Measurements from ENCODE around the gene HIVEP3. TPM values are rescaled to one million over a fixed set of nuclear protein-coding genes. Genes with fewer than 3 reads are reported as not detected.

HIVEP3 gene
- total RNA-seq, 1 experiment from 2014 or later, result 1.4 TPM

DNA sequence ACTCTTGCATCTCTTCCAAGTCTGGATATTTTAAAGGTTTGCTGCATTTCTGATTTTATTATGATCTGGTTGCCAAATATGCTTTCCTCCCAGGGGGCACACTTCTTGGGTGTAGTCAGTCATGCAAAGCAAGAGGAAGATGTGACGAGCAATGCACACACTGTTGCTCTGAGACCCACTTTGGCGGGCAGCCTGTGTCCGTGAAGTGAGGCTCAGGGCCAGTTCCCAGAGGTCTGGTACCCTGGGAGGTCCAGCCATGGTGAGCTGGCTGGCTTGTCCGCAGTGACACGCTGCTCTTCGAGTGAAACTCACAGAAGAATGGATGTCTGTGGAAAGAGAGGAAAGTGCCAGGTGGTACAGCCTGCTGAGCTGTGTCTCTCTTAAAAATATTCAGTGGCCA is 381.5 kb downstream of the HIVEP3 start:
- Histone ChIP-seq H3K23me2 (ENCODE audit: insufficient read length, low read depth, low read length, poor library complexity, severe bottlenecking) (no peaks in the 10 kb centered on the region), H2BK20ac (ENCODE audit: low read depth, low read length, poor library complexity, severe bottlenecking) (no peak overlapping the region), H2BK15ac (ENCODE audit: low read depth, low read length) (no peak overlapping the region), H2BK12ac (ENCODE audit: insufficient read length, low read depth, low read length) (no peak overlapping the region), H4K20me1 (ENCODE audit: control insufficient read depth, insufficient read depth, insufficient read length) (no peaks in the 10 kb centered on the region), H4K8ac (replicated peaks; ENCODE audit: insufficient read length, low read depth, low read length) (no peak overlapping the region), H4K91ac (ENCODE audit: insufficient read length, low read depth, low read length) (no peak overlapping the region), H3T11ph (ENCODE audit: low read length) (no peak overlapping the region), H2AK5ac (ENCODE audit: insufficient read length, low read length) (no peak overlapping the region), H3K4ac (ENCODE audit: low read depth, low read length) (no peak overlapping the region), H3K79me2 (ENCODE audit: insufficient read depth, low read length) (no peaks in the 10 kb centered on the region), H3K4me2 (ENCODE audit: insufficient read depth, insufficient read length, low read length) (no peak overlapping the region), H3K27me3 (ENCODE audit: insufficient read depth, low read length) (no peaks in the 10 kb centered on the region), H3K9ac (ENCODE audit: extremely low read depth, insufficient read length, low read length) (no peak overlapping the region), H3K14ac (ENCODE audit: insufficient read depth, low read length) (no peak overlapping the region), H3K27ac (ENCODE audit: insufficient read length, low read depth, low read length) (no peak overlapping the region), H3K4me1 (ENCODE audit: insufficient read depth, low read length) (no peaks in the 10 kb centered on the region), H3K23ac (ENCODE audit: insufficient read length, low read depth, low read length) (no peak overlapping the region), H2AFZ (ENCODE audit: low read length) (no peak overlapping the region), H3K56ac (ENCODE audit: insufficient read length, low read depth, low read length) (no peak overlapping the region), H3K18ac (ENCODE audit: insufficient read length, low read depth, low read length) (no peak overlapping the region), H4K5ac (ENCODE audit: insufficient read length, low read depth, low read length) (no peak overlapping the region), H2BK120ac (ENCODE audit: low read depth, low read length, poor library complexity, severe bottlenecking) (no peak overlapping the region), H3K9me3 (ENCODE audit: control insufficient read depth, low read depth, low read length) (no peaks in the 10 kb centered on the region), H3K79me1 (ENCODE audit: insufficient read depth, low read depth, low read length, poor library complexity, severe bottlenecking) (no peaks in the 10 kb centered on the region), H2BK5ac (ENCODE audit: insufficient read length, low read length) (no peak overlapping the region)
- H3K4me3 Mint-ChIP-seq, result no peak overlapping the region
- TF ChIP-seq, protein P1, sequence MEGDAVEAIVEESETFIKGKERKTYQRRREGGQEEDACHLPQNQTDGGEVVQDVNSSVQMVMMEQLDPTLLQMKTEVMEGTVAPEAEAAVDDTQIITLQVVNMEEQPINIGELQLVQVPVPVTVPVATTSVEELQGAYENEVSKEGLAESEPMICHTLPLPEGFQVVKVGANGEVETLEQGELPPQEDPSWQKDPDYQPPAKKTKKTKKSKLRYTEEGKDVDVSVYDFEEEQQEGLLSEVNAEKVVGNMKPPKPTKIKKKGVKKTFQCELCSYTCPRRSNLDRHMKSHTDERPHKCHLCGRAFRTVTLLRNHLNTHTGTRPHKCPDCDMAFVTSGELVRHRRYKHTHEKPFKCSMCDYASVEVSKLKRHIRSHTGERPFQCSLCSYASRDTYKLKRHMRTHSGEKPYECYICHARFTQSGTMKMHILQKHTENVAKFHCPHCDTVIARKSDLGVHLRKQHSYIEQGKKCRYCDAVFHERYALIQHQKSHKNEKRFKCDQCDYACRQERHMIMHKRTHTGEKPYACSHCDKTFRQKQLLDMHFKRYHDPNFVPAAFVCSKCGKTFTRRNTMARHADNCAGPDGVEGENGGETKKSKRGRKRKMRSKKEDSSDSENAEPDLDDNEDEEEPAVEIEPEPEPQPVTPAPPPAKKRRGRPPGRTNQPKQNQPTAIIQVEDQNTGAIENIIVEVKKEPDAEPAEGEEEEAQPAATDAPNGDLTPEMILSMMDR (conservative IDR thresholded peaks at IDR 0.05), result no peak
- no CpG with 5 or more reads among the region's 6 CpGs for WGBS (ENCODE audit: extremely low coverage, insufficient read length, low lambda C conversion rate)
- H3K4me1 Mint-ChIP-seq, result peaks cover 2 to 3% of the 10 kb centered on the region in 2 experiments; a peak in 1 of 4 replicates
- no peaks in the 10 kb centered on the region for H3K36me3 Mint-ChIP-seq (ENCODE audit: insufficient read depth in 1 of 3, low read depth in 3 of 3)
- H3K9me3 Mint-ChIP-seq, result peaks cover 0 to 3% of the 10 kb centered on the region in 2 experiments; a peak in 1 of 5 replicates
- no peak for DNase-seq
- H3K27ac Mint-ChIP-seq, result no peak overlapping the region
- H3K27me3 Mint-ChIP-seq (ENCODE audit: low read depth), result peaks cover 20% of the 10 kb centered on the region

Measured in H9 (cell line).